ENCODE measurements around the gene SRPRB. TPM values are rescaled to one million over a fixed set of nuclear protein-coding genes. Genes with fewer than 3 reads are reported as not detected.

The SRPRB gene
- total RNA-seq, 1 donor from 2014 or later = 91.5 TPM

DNA sequence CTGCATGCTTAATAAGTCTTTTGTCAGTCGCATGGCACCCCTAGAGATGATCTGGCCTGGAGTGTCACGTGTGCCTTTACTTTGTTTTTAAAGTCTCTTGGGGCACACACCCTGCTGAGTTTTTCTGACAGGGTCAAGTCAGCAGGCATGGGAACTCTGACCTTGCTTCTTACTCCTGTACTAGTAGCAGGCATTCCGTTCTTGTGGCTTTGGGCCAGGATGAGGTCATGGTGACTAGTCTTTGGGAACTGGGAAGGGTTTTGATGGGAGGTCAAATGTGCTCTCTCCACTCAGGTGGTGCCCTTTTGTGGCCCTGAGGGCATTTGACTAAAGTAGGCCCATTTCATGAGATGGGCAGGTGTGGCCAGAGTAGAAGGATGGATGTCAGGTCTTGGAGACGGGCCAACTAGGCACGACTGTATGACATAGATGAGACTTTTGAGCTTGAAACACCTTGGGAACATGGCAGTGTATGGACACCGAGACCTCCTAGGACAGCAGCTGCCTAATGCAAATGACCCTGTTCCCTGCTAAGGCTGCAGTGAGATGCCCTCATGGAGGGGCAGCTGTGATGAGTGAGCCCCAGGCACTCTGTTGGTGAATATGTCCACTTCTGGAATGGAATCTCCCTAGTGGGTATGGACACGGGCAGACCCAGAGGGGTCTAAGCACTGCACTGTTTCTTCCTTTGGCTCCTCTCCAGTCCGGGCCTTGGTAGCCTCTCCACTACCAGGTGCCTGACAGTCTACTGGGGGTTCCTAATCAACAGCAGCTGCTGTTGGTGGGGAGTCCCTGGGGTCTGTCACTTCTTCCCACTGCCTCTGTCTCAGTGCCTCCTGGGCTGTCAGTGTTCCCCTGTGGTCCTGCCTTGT is 16.4 kb downstream of the SRPRB start:
- intact Hi-C loops (cut with micrococcal nuclease) = no loop called here
- Mint-ChIP-seq H3K36me3 (ENCODE audit: low read depth) (peaks cover 73% of the 10 kb centered on the region), H3K27me3 (ENCODE audit: low read depth) (no peaks in the 10 kb centered on the region), H3K27ac (no peak overlapping the region), H3K4me3 (ENCODE audit: low read depth) (no peak overlapping the region), H3K9me3 (no peaks in the 10 kb centered on the region), H3K4me1 (ENCODE audit: low read depth) (peaks cover 3% of the 10 kb centered on the region)
- no peak for DNase-seq (ENCODE audit: low spot score)

DNA sequence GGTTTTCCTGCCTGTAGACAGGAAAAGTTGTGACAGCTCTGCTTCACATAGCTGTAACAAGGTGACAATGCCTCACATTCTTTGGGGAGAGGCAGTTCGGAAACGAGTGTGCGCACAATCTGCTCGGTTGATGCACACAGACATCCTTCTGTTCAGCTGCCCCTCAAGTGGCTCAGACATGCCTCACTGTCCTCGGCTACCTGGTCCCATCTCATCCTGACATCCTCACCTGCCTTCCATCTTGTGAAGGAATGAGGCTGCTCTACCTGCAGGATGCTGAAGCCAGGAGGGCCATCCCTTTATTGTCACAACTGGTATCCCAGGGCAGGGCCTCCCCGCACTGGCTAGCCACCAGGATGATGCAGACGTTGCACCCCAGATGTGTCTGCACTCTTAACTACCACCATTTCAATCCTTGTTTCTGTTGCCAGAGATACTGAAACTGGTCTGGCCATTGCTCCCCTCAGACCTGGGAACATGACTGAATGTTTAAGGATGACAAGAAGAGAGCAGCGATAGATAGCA is 19.4 kb downstream of the SRPRB start:
- intact Hi-C loops (cut with micrococcal nuclease) = no loop called here
- no peak overlapping the region for H3K27ac Mint-ChIP-seq
- H3K36me3 Mint-ChIP-seq (ENCODE audit: low read depth) = peaks cover 51% of the 10 kb centered on the region
- H3K4me3 Mint-ChIP-seq (ENCODE audit: low read depth) = no peak overlapping the region
- no peaks in the 10 kb centered on the region for H3K27me3 Mint-ChIP-seq (ENCODE audit: low read depth)
- no peak for DNase-seq (ENCODE audit: low spot score)
- H3K4me1 Mint-ChIP-seq (ENCODE audit: low read depth) = no peaks in the 10 kb centered on the region
- H3K9me3 Mint-ChIP-seq = no peaks in the 10 kb centered on the region

DNA sequence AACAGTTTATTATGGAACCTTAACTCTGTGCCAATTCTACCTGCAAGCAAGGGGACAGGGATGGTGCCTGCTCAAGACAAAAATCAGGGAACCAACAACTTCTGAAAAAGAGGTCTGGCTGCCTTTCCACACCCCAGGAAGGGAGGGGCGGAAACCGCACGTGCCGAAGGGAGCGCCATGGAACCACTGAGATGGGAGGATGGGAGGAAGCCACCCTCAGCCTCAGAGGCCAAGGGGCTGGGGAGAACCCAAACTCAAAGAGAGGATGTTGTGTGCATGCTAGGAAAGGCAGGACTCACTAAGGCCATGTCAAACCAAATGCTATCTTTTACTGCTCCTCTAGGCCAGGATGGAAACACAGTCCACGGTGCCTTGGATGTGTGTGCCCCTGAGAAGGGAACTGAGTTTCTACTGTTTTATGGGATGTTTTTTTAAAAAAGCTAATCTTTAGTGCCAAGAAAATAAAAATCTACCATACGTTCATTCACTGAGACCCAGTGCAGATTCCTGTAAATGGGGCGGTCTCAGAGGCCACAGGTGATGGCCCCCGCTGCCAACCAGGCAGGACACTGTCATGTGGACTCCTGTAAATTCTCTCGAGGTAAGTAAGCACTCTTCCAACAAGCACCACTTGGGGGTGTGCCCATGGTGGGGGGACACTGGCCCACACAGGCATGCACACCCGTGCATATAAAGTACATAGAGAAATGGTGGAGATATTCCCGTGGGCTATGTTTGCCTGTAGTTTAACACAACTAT is 20.5 kb downstream of the SRPRB start:
- no peak for DNase-seq (ENCODE audit: low spot score)
- Mint-ChIP-seq H3K36me3 (ENCODE audit: low read depth) (peaks cover 39% of the 10 kb centered on the region), H3K9me3 (no peaks in the 10 kb centered on the region), H3K27ac (no peak overlapping the region), H3K4me1 (ENCODE audit: low read depth) (no peaks in the 10 kb centered on the region), H3K27me3 (ENCODE audit: low read depth) (no peaks in the 10 kb centered on the region), H3K4me3 (ENCODE audit: low read depth) (no peak overlapping the region)
- intact Hi-C loops (cut with micrococcal nuclease) = no loop called here

DNA sequence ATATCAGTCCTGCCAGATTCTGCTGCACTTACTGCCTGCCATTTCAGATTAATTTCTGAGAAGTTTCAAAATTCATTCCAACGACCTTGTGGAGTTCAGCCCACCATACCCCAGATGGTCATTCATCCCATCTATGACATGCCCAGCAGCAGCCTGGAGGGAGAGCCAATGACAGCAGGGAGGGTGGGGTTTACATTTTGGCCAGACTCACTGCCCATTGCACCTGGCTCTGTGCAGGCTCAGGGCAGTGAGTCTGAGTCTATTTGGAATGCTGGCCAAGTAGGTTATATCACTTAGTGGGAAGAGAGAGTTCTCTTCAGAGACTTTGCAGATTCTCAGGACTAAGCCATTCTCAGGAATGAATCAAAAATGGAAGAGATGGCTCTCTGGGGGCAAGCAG is 21.5 kb downstream of the SRPRB start:
- Mint-ChIP-seq H3K27ac (no peak overlapping the region), H3K36me3 (ENCODE audit: low read depth) (peaks cover 31% of the 10 kb centered on the region), H3K4me3 (ENCODE audit: low read depth) (no peak overlapping the region), H3K9me3 (no peaks in the 10 kb centered on the region), H3K4me1 (ENCODE audit: low read depth) (no peaks in the 10 kb centered on the region), H3K27me3 (ENCODE audit: low read depth) (no peaks in the 10 kb centered on the region)
- DNase-seq (ENCODE audit: low spot score) = no peak
- intact Hi-C loops (cut with micrococcal nuclease) = no loop called here

DNA sequence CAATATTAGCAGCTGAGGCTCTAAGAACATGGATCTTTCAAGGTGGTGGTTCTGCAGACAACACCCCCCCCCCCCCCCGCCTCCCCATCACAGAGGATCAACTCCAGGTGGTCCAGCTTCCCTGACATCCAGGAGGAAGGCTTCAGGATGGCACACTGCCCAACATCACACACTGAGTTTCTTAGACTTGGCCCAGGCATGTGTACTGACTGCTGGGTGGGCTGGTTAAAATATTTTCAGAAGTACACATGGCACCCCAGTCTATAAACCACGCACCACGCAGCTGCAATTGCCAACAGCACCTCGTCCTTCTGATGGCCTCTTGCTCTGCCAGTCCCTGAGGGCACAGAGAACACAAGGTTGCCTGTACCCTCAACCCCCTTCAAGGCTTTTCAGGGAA is 22.1 kb downstream of the SRPRB start:
- intact Hi-C loops (cut with micrococcal nuclease) = no loop called here

DNA sequence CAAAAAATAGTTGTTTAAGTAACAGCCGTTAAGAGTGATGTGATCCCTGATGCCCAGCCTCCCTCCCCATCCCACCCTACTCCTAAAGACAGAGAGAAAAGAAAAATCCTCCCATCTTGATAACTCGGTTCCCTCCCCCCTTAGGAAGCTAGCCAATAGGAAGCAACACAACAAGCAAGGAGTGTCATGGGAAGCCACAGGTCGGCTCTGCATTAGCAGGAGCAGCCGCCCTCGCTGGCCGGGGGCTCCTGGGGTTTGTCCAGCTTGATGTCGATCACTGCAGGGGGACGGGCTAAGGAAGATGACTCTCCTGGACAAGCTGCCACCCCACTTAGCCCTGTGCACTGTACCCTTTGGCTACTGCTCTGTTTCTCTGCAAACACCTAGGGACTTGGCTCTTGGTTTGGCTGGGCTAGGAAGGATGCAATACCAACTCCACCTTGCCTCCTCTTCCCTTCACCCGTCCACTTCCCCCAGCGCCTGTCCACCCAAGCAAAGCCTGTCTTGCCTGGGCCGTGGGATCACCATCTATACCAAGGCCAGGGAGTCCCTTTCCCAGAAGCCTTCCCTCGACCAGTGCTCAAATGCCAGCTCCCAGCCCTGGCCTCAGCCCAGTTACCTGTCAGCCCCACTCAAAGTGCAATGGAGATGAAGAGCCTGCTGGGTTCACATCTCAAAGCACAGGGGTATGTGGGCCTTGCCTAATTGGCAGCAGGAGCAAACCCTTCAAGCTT is 23.1 kb downstream of the SRPRB start:
- H3K9me3 Mint-ChIP-seq = no peaks in the 10 kb centered on the region
- no peaks in the 10 kb centered on the region for H3K27me3 Mint-ChIP-seq (ENCODE audit: low read depth)
- H3K27ac Mint-ChIP-seq = no peak overlapping the region
- no peak for DNase-seq (ENCODE audit: low spot score)
- H3K4me1 Mint-ChIP-seq (ENCODE audit: low read depth) = no peaks in the 10 kb centered on the region
- intact Hi-C loops (cut with micrococcal nuclease) = no loop called here
- no peak overlapping the region for H3K4me3 Mint-ChIP-seq (ENCODE audit: low read depth)
- H3K36me3 Mint-ChIP-seq (ENCODE audit: low read depth) = peaks cover 17% of the 10 kb centered on the region

More for the DNA sequence above, 22.1 kb downstream of the SRPRB start:
- Mint-ChIP-seq H3K9me3 (no peaks in the 10 kb centered on the region), H3K4me3 (ENCODE audit: low read depth) (no peak overlapping the region), H3K4me1 (ENCODE audit: low read depth) (no peaks in the 10 kb centered on the region), H3K27me3 (ENCODE audit: low read depth) (no peaks in the 10 kb centered on the region), H3K27ac (no peak overlapping the region), H3K36me3 (ENCODE audit: low read depth) (peaks cover 26% of the 10 kb centered on the region)
- no peak for DNase-seq (ENCODE audit: low spot score)

DNA sequence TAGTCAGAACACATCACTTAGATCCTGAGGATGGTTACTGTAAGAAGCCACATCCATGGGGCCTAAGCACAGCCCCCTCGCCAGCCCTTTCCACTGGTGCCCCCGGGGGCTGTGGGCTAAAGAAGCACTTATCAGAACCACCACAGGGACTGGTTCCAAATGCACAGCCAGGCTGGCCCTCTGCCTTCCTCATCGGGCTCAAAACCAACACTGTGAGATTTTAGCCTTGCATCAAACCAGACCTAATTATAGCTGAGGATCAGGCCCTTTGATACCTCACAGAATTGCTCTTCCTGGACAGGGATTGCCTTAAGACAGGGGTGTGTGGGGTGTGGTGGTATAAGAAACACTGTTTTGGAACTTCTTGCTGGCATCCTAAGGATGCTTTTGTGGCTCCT is 23.7 kb downstream of the SRPRB start:
- Mint-ChIP-seq H3K4me3 (ENCODE audit: low read depth) (no peak overlapping the region), H3K27ac (no peak overlapping the region), H3K36me3 (ENCODE audit: low read depth) (peaks cover 12% of the 10 kb centered on the region), H3K9me3 (no peaks in the 10 kb centered on the region), H3K27me3 (ENCODE audit: low read depth) (no peaks in the 10 kb centered on the region), H3K4me1 (ENCODE audit: low read depth) (no peaks in the 10 kb centered on the region)
- no peak for DNase-seq (ENCODE audit: low spot score)
- intact Hi-C loops (cut with micrococcal nuclease) = no loop called here

DNA sequence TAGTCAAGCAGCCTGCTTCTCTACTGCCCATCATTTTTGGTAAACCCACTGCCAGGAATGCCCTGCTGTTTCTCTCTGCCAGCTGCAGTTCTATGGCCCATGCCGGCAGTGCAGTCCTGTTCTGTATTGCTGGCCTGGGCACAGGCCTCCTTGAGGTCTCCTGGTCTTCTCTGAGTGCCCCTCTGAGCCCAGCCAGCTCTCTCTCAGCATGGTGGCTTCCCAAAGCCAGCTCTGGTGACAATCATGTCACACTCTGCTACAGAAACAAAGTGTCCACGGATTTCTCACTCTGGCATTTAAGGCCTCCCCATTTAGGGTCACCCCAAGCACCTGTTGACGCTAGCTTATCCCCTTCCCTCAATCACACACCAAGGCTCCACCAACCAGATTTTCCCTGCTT is 24.5 kb downstream of the SRPRB start:
- H3K4me1 Mint-ChIP-seq (ENCODE audit: low read depth) = no peaks in the 10 kb centered on the region
- no peak overlapping the region for H3K4me3 Mint-ChIP-seq (ENCODE audit: low read depth)
- intact Hi-C loops (cut with micrococcal nuclease) = no loop called here
- H3K36me3 Mint-ChIP-seq (ENCODE audit: low read depth) = peaks cover 10% of the 10 kb centered on the region
- H3K27me3 Mint-ChIP-seq (ENCODE audit: low read depth) = no peaks in the 10 kb centered on the region
- H3K27ac Mint-ChIP-seq = no peak overlapping the region
- H3K9me3 Mint-ChIP-seq = no peaks in the 10 kb centered on the region
- DNase-seq (ENCODE audit: low spot score) = no peak

DNA sequence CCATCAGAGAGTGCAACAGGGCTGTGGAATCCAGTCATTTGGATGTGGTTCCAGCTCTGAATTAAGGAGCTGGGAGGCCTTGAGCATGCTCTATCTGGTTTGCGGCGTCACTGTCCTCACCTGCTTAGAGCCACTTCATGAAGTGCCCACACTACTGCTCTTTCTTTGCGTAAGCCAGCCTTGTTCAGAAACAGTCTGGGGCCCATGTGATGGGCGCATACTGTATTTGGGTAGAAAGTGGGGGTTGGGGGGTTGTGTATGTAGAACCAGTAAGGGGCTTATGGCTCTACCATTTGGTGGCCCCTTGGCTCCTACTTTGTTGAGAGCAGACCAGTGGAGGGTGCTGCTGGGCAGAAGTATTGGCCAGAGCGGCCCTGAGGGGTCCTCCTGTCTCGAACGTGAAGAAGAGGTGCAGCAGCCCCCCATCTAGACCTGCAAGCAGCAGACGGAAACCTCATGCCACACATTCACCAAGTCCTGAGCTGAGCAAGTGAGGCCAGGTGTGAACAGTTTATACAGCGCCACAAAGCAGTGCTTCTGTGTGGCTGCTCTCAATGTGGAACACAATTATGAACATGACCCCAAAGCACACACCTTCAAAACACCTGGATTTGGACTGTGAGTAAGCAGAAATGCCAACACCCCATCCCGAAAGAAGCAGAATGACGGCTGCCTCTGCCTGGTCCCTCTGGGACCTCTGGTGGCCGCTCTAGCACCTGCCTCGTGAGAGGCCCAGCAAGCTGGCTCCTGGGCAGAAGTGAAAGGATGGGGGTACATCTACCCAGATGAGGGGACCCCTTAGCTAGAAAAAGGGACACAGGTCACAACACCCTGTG is 26.6 kb downstream of the SRPRB start:
- no peak overlapping the region for H3K27ac Mint-ChIP-seq
- H3K9me3 Mint-ChIP-seq = no peaks in the 10 kb centered on the region
- H3K27me3 Mint-ChIP-seq (ENCODE audit: low read depth) = no peaks in the 10 kb centered on the region
- no peaks in the 10 kb centered on the region for H3K36me3 Mint-ChIP-seq (ENCODE audit: low read depth)
- H3K4me3 Mint-ChIP-seq (ENCODE audit: low read depth) = no peak overlapping the region
- DNase-seq (ENCODE audit: low spot score) = no peak
- intact Hi-C loops (cut with micrococcal nuclease) = no loop called here
- H3K4me1 Mint-ChIP-seq (ENCODE audit: low read depth) = no peaks in the 10 kb centered on the region

DNA sequence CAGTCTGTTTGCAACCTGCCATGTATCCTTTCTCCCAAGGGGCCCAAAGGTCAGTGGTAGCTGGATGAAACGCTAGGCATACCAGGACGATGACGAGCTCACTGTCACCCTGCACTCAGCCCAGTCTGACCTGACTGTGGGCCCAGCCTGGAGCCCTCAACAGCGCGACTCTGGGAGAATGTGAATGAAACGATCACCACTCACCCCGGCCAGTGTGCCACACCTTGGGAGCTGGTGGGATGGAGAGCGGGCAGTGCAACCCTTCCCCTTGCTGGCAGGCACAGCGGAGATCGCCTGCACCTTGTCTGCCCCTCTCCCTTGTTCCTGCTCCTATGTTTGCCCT is 27.2 kb downstream of the SRPRB start:
- DNase-seq (ENCODE audit: low spot score) = no peak
- H3K27ac Mint-ChIP-seq = no peak overlapping the region
- H3K4me1 Mint-ChIP-seq (ENCODE audit: low read depth) = no peaks in the 10 kb centered on the region

DNA sequence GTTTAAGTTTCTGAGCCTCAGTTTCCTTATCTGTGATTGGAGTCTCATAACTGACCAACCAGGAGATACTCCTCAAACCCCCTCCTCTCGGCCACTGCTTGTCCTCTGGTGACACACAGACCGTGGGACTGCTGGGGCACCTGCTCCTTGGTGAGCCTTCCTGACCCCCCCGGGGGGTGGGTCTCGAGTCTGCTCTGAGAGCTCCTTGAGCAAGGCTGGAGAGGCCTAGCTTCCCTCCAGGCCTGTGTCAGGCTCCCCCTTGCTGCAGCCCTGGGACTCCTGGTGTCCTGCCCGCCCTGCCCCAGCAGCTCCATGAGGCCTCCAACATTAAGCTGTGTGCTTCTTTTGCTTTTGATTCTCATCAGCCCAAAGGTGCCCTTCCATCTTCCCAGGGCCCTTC is 27.7 kb downstream of the SRPRB start:
- no peak for DNase-seq (ENCODE audit: low spot score)
- no peak overlapping the region for H3K4me3 Mint-ChIP-seq (ENCODE audit: low read depth)
- no peak overlapping the region for H3K27ac Mint-ChIP-seq
- H3K27me3 Mint-ChIP-seq (ENCODE audit: low read depth) = no peaks in the 10 kb centered on the region
- no peaks in the 10 kb centered on the region for H3K4me1 Mint-ChIP-seq (ENCODE audit: low read depth)
- no peaks in the 10 kb centered on the region for H3K36me3 Mint-ChIP-seq (ENCODE audit: low read depth)
- intact Hi-C loops (cut with micrococcal nuclease) = no loop called here
- H3K9me3 Mint-ChIP-seq = no peaks in the 10 kb centered on the region

More for the DNA sequence above, 27.2 kb downstream of the SRPRB start:
- Mint-ChIP-seq H3K9me3 (no peaks in the 10 kb centered on the region), H3K27me3 (ENCODE audit: low read depth) (no peaks in the 10 kb centered on the region), H3K36me3 (ENCODE audit: low read depth) (no peaks in the 10 kb centered on the region), H3K4me3 (ENCODE audit: low read depth) (no peak overlapping the region)
- intact Hi-C loops (cut with micrococcal nuclease) = no loop called here
